ENCODE data around the gene SCEL. TPM values are rescaled to one million over a fixed set of nuclear protein-coding genes. Genes with fewer than 3 reads are reported as not detected.

Gene SCEL
- polyA plus RNA-seq, 3 donors = 0.47 to 2.9 (median 1.3) TPM

DNA sequence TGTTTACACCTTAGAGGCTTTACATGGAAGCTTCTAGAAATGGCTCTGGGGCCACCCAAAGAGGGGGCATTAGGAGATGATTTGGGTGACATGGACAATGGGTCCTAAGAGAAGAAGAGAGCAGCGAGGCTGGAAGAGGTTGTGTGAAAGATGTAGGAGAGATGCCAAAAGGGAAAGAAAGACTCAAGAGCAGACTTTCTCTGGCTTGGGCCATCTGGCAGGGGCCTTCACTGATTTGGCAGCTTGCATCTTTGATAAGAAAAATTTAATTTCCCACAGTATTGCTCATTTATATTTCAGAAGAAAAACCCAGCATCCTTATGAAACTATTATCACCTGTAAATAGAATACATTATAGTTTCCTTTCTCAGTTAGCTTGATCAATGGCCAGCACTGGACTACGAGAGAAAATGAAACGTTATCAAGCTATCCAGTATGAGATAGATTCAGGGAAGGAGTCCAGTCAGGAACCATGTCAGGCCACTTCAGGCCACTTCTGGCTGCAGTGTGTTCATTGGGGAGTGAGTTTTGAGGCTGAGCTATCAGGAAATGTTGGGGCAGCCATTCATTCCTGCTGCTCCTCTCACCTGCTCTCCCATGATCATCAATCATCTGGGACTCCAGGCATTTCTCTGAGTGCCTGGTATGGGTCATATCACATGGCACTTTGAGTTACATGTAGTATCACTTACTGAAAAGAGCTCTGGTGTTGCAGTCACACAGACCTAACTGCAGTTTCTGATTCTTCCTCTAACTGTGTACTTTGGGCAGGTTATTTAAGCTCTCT lies 10.3 kb downstream of the SCEL start:
- H3K27ac ChIP-seq (ENCODE audit: low read depth, low read length) = no peak overlapping the region
- 26 to 70% (median 57%) methylated on average over 3 of the region's 3 CpGs for WGBS, 3 donors

DNA sequence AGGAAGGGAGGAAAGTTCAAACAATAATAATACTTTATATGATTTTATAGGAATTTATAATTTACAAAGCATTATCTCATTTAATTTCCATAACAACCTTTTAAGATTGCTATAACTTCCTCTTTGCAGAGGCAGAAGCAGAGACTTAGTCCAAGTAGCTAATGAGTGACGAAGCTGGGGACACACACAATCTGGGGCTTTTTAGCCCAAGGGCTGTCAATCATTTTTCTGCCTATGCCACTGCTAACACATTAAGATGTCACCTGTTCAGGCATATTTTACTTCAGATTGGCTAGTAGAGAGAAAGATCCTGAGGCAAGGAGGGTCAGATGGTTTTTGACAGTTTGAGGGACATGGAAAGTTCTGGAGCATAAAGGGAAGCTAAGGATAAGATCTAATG lies 12.6 kb downstream of the SCEL start:
- WGBS, 3 donors = 79 to 87% (median 79%) methylated on average over 1 of the region's 1 CpG
- no peak overlapping the region for H3K27ac ChIP-seq (ENCODE audit: low read depth, low read length)

DNA sequence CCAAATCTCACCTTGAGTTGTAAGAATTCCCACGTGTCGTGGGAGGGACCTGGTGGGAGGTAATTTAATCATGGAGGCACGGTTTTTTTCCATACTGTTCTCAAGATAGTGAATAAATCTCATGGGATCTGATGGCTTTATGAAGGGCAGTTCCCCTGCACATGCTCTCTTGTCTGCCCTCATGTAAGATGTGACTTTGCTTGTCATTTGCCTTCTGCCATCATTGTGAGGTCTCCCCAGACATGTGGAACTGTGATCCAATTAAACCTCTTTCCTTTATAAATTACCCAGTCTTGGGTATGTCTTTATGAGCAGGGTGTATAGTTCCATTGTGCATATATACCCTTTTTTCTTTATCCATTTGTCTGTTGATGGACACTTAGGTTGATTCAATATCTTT lies 13.1 kb downstream of the SCEL start:
- no peak overlapping the region for H3K27ac ChIP-seq (ENCODE audit: low read depth, low read length)
- 74 to 92% (median 89%) methylated on average over 3 of the region's 3 CpGs for WGBS, 3 donors

DNA sequence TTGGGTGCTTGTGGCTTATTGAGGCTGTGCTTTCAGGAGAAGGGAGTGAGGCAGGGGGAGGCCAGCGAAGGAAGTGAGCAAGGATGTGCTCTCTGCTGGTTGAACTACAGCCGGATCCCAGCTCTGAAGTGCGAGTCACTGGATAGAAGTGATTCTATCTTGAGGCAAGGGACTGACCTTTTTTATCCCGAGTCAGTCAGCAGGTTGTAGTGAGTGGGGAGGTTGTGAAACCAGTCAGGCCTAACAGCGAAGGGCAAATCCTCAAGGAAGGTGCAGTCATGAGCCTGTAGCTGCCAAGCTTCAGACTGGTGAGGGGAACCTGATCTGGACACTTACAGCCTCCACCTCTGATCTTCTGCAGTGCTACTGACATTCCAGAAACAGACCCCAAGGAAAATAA lies 18.6 kb downstream of the SCEL start:
- no peak overlapping the region for H3K27ac ChIP-seq (ENCODE audit: low read depth, low read length)
- 74 to 87% (median 81%) methylated on average over 5 of the region's 5 CpGs for WGBS, 3 donors

DNA sequence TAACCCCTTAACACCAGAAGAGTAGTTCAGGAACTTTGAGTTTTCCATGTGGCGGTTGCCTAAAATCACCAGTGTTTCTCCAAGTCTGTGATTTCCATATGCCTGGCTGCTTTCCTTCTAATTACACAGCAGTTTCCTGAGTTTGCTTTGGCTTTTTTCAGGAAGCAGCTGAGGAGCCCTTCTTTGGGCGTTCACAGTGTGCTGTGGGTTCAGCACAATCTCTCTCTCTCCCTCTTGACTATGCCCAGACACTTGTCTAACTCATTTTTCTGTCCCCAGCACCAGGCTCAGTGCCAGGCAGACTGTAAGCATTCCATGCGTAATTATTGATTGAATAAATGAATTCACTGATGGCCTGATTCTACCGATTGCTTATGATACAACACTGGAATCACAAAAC lies 19.7 kb downstream of the SCEL start:
- WGBS, 3 donors = 44 to 67% (median 59%) methylated on average over 4 of the region's 4 CpGs
- no peak overlapping the region for H3K27ac ChIP-seq (ENCODE audit: low read depth, low read length)

GRCh38 chr13:77558016-77558415 lies 22.5 kb downstream of the SCEL start:
- WGBS, 3 donors = 75 to 94% (median 92%) methylated on average over 3 of the region's 3 CpGs

GRCh38 chr13:77563111-77563510 lies 27.6 kb downstream of the SCEL start:
- WGBS, 3 donors = 25 to 30% (median 27%) methylated on average over 1 of the region's 1 CpG

More at GRCh38 chr13:77558016-77558415, 22.5 kb downstream of the SCEL start:
- no peak overlapping the region for H3K27ac ChIP-seq (ENCODE audit: low read depth, low read length)

GRCh38 chr13:77565635-77566034 lies 30.1 kb downstream of the SCEL start:
- 5 to 9% (median 8%) methylated on average over 2 of the region's 2 CpGs for WGBS, 3 donors
- no peak overlapping the region for H3K27ac ChIP-seq (ENCODE audit: low read depth, low read length)

More at GRCh38 chr13:77563111-77563510, 27.6 kb downstream of the SCEL start:
- no peak overlapping the region for H3K27ac ChIP-seq (ENCODE audit: low read depth, low read length)

DNA sequence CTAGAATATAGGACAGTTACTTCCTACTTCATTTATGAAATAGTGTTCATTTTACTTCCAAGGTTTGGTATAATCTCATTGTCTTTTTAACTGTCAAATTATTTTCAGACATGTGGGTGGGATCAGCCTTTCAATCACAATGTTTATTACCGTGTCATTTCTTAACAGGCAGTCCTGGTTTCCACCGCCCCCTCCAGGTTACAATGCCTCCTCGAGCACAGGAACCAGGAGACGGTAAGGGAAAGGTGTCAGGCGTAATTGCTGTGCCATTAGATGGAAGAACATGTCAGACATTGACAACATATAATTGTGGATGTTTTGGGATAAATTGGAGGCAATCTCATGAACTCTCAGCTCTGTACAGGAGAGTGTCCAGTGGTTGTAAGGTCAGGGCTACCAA lies 36.5 kb downstream of the SCEL start:
- no peak overlapping the region for H3K27ac ChIP-seq (ENCODE audit: low read depth, low read length)
- 85 to 86% (median 85%) methylated on average over 5 of the region's 5 CpGs for WGBS, 3 donors

GRCh38 chr13:77574096-77574495 lies 38.6 kb downstream of the SCEL start:
- WGBS, 3 donors = 47 to 56% (median 52%) methylated on average over 3 of the region's 3 CpGs

GRCh38 chr13:77579959-77580358 lies 44.5 kb downstream of the SCEL start:
- WGBS, 3 donors = 53 to 78% (median 59%) methylated on average over 2 of the region's 2 CpGs
- H3K27ac ChIP-seq (ENCODE audit: low read depth, low read length) = no peak overlapping the region

More at GRCh38 chr13:77574096-77574495, 38.6 kb downstream of the SCEL start:
- no peak overlapping the region for H3K27ac ChIP-seq (ENCODE audit: low read depth, low read length)

DNA sequence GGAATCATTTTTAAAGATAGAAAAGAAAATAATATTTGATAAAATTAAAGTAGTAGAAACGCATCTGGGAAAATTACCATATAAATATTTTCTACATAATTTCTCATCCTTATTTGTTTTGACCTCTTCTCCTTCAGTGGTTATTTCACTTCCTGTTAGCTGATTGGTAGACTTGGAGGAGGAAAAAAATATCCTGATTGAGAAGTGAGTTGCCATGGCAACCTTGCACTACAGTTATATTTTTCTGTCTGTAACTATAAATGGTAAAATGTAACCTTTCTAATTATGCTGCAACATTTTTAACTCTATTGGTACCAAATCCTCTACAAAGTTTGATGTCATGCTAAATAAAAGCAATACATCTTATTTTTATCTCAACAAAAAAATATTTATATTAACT lies 45.2 kb downstream of the SCEL start:
- WGBS, 3 donors = 63 to 75% (median 67%) methylated on average over 1 of the region's 1 CpG

DNA sequence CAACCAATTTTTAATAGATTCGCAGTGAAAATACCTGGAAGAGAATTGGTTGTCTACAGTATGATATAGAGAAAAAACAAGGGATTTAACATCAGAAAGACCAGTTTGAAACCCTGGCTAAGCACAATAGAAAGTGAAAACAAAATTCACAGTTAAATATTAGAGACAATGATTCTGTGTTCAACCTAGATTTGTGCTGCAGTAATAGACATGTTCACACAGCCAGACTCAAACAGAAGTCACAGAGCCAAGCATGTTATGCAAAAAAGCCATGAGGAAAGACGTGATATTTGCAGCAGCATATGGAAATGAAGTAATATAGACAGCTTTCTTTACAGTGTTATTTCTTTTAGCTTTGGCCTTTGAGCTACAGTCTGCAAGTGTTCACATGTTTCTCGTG lies 48.1 kb downstream of the SCEL start:
- WGBS, 3 donors = 75 to 84% (median 78%) methylated on average over 3 of the region's 3 CpGs
- H3K27ac ChIP-seq (ENCODE audit: low read depth, low read length) = no peak overlapping the region

More for the DNA sequence above, 45.2 kb downstream of the SCEL start:
- no peak overlapping the region for H3K27ac ChIP-seq (ENCODE audit: low read depth, low read length)

- WGBS, 3 donors = 71 to 76% (median 75%) methylated on average over 7 of the region's 7 CpGs
- H3K27ac ChIP-seq (ENCODE audit: low read depth, low read length) = no peak overlapping the region
Measured at GRCh38 chr13:77584106-77584505, 48.6 kb downstream of the SCEL start.

DNA sequence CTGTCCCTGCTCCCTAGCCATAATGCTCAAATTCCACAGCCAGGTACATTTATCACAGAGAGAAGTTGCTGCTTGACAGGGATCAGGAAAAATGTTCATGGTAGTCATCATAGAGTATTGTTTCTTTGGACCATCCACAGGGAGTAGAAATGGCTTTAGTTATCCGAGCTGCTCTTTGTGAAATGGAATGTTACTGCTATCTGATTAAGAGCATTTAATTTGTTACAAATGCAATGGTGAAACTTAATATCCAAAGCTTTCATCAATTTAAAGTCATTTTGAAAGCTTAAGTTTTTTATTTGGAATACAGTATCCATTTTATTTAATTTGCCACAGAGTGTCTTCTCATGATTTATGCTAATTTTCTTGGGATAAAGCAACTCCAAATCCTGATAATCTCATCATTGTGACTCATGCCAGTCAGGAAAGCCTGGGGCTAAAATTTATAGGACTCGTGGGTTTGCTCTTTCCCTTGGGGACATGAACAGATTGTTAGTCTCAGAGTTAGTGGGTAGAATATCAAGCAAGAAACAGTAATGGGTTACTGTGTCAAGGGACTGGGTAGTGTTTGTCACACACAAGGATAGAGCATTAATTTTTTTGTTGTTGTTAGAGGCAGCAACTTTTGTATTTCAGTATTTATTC lies 59.8 kb downstream of the SCEL start:
- WGBS, 3 donors = 44 to 57% (median 52%) methylated on average over 2 of the region's 2 CpGs
- H3K27ac ChIP-seq (ENCODE audit: low read depth, low read length) = no peak overlapping the region

- H3K27ac ChIP-seq (ENCODE audit: low read depth, low read length) = no peak overlapping the region
- 34 to 54% (median 38%) methylated on average over 1 of the region's 1 CpG for WGBS, 3 donors
Measured at GRCh38 chr13:77596777-77597176, 61.3 kb downstream of the SCEL start.

DNA sequence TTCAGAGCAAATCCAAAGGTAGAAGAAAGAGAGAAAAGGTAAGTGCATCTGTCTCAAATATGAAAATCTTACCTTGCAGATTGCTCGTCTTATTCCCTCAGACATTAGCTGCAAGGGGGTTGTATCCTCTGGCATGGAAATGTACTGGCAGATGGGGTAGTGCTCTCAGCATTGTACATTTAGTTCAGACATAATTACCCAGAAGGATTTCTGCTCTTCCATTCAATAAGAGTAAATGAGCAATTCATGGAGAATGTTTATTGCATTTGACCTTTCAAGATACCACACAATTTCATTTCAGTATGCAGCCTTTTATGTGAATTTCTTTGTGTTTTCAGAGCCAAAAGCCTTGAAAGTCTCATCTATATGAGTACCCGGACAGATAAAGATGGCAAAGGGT lies 63.8 kb downstream of the SCEL start:
- WGBS, 3 donors = 85 to 91% (median 89%) methylated on average over 2 of the region's 2 CpGs
- no peak overlapping the region for H3K27ac ChIP-seq (ENCODE audit: low read depth, low read length)

- WGBS, 3 donors = 76 to 79% (median 77%) methylated on average over 2 of the region's 2 CpGs
Measured at GRCh38 chr13:77600701-77601100, 65.2 kb downstream of the SCEL start.

GRCh38 chr13:77611068-77611467 lies 75.6 kb downstream of the SCEL start:
- no peak overlapping the region for H3K27ac ChIP-seq (ENCODE audit: low read depth, low read length)
- 94 to 100% (median 98%) methylated on average over 1 of the region's 1 CpG for WGBS, 3 donors

More at GRCh38 chr13:77600701-77601100, 65.2 kb downstream of the SCEL start:
- H3K27ac ChIP-seq (ENCODE audit: low read depth, low read length) = no peak overlapping the region

- no peak overlapping the region for H3K27ac ChIP-seq (ENCODE audit: low read depth, low read length)
Measured at GRCh38 chr13:77616027-77616426, 80.5 kb downstream of the SCEL start.

Data from adipose tissue (tissue), 3 donors.